HG03064 (cell line): ENCODE results near the gene GOLGA2.

Experiments used
- ATAC-seq: cut with Tn5 transposase; IDR thresholded peaks from one replicate; pipeline ENCODE4 v1.9.1; 2021; ENCODE audit warnings: low read depth; ENCODE audit not compliant: unreplicated experiment

Gene GOLGA2

DNA sequence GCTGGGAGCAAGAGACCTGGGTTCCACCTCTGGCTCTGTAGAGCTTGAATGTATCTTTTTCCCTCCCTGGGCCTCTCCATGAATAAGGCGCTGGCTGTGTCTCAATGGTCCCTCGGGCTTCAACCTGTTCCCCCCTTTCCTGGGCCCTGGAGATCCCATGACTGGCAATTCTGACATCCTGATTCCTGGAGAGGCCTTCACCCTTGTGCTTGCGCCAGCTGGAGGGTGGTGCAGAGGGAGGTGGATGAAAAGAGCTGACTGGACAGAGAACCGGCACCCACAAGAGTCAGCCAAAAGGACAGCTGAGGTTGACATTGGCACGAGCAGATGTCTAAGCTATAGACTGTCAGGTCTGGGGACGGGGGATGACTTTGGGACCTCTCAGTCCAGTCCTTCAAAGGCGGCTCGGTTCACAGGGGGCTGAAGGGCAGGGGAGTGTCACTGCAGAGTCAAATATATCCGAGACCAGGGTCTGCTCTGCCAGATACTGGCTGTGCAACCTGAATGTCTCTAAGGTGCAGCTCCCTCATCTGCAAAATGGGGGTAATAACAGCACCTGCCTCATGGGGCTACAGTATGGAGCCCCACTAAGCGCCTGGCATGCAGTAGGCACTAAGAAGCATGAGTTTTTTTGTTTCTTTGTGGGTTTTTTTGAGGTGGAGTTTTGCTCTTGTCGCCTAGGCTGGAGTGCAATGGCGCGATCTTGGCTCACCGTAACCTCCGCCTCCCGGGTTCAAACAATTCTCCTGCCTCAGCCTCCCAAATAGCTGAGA, 58.8 kb downstream of the GOLGA2 start:
- ATAC-seq = no peak

DNA sequence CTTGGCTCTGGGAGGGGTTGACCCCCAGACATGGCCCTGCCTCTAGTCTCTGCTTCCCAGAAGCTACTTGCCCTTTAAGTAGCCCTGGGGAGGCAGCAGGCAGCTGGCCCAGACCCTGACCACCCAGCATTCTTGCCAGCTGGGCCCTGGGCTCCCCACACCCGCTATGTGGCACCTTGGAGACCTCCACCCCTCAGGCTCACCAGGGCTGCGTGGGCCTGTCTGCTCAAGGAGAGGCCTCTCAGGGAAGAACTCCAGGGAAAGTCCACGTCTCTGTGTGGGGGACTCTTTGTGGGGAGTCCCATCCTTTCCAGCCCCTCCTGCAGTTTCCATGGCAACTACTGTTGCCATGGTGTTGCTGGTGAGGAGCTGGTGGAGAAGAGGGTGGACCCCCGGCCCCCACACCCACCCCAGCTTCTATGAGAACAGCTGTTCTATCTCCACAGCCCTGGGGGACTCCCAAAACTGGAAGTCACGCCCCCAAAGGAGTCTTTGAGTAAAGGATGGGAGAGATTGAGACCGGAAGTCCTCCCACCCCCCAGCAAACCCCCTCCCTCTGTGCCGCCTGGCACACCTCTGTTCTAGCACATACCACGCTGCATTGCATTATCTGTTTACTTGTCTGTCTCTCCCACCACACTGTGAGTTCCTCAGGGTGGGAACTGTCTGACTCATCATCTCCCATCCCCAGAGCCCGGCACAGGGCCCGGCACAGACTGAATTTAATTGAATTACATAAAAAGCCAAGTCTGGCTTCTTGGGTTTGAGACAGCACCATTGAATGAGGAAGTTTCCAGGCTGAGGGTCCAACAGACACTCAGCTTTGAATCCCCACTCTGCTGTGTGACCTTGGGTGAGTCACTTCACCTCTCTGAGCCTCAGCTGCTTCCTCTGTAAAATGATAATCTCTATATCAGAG, 60.1 kb downstream of the GOLGA2 start:
- ATAC-seq = no peak

DNA sequence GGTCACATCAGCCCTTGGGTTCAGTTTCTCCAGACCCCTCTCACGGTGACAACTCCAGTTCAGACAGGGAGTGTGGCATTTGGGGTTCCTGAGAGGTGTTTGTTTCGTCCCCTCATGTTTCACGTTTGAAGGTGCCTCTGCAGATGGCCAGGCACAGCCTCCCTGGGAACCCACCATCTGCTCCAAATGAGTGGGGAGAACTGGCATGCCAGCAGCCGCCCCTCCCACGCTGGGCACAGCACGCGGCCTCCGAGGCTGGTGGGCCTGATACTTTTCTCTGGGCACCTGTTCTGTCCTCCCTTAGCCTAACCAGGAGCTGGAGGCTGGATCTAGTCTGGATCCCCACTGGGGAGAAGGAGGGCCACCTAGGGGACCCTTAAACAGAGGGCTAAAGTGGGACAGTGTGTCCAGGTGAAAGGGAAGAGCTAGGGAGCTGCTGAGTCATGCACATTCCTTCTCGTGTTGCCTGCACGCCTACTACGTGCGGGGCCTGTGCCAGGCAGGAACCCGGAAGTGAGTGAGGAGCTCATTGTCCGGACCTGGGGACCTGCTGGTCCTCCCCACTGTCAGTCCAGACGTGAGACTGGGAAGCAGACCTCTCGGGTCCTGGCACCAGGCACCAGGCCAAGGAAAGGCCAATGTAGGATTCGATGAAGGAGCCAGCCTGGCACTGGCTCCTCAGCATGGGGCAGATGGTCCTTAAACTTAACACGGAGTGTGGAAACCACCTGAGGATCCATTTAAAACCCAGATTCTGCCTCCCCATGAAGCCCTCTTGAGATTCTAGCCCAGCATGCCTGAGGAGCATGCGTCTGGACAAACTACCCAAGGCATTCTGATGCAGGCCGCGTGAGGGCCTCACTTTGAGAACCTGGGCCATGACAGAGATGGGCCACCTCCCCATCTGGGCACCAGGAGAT, 61.0 kb downstream of the GOLGA2 start:
- ATAC-seq = no peak

DNA sequence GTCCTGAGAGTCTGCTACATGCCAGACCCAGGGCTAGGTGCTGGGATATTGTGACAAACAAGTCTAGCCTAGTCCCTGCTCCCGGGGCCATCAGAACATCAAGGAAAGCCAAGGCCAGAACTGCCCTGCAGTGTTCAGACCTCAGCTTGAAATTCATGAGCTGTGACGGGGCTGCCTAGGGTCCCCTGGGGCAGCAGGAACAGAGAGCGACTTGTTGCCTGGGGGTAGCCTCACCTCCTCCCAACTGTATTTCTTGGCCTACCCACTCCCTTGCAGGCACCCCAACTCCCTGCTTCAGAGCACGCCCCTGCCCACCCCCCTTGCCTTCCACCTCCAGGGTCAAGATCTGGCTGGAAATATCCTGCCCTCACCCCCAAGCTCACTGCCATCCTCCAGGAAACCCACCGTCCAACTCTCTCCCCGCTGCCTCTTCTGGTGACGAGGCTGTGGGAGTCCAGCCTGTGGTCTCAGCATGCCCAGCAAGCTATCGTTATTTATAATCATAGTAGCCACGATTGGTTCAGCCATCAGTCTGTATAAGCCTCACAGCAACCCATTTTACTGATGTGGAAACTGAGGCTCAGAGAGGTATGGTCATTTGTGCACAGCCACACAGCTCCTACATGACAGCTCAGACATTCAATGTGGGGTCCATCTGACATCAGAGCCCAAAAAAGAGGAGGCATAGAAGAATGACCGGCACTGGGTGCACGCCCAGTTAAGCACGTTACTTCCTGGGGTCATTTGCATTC, 61.9 kb downstream of the GOLGA2 start:
- no peak for ATAC-seq

DNA sequence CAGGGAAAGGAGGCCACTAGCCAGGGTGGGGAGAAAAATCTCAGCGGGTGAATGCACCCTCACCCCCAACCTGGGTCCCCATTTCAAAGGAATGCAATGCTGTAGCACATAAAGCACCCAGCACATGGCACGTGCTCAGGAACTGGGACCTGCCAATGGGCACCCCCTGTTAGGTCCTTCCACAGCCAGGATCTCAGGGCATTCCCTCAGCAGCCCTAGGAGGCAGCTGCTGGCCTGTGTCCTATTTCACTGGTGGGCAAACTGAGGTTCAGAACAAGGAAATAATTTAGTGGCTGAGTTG, 63.9 kb downstream of the GOLGA2 start:
- no peak for ATAC-seq

DNA sequence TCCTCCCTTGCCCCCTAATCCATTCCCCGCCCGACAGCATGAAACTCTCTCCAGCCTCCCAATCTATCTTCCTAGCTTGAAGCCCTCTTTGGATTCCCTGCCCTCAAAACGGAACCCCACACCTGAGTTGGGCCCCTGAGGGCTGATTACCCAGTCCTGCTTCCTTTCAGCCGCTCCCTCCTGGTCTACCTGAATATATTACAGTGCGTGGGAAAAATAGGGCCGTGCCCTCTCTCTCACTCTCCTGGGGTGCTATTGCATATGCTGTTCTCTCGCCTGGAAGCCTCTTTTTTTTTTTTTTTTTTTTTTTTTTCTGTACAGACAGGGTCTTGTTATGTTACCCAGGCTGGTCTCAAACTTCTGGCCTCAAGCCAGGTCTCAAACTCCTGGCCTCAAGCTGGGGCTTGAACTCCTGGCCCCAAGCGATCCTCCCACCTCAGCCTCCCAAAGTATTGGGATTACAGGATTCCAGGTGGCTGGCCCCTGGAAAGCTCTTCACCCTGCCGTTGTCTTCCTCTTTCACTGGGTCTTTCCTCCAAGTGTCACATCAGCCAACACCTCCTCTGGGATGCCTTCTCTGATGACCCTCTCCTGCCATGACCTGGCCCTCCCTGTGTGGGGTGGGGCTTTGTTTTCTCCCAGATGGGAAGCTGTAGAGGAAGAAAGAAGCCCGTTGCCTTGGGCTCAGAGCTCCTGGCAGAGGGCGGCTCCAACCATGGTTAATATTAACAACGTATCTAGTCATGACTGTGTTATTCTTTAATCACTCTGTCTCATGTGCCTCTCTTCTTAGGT, 64.4 kb downstream of the GOLGA2 start:
- ATAC-seq = no peak

- ATAC-seq = no peak
Measured at GRCh38 chr9:128208946-128209669, 66.7 kb downstream of the GOLGA2 start.

- ATAC-seq = no peak
Measured at GRCh38 chr9:128208386-128208785, 67.4 kb downstream of the GOLGA2 start.

- ATAC-seq = no peak
Measured at GRCh38 chr9:128206916-128207910, 68.6 kb downstream of the GOLGA2 start.

- ATAC-seq = no peak
Measured at GRCh38 chr9:128206484-128206883, 69.3 kb downstream of the GOLGA2 start.
